Keratinocyte (primary cell): ENCODE results near the gene ZNF839. TPM values are rescaled to one million over a fixed set of nuclear protein-coding genes. Genes with fewer than 3 reads are reported as not detected.
"Not testable (repeated sequence)": the region's sequence is repeated elsewhere in the genome, so short reads cannot be mapped to it uniquely, and the experiment has no call there.

Experiments used
- DNase-seq: peaks from one replicate; pipeline ENCODE4 v3.0.0-alpha.2; 2011; ENCODE audit warnings: low read depth, missing footprints, low spot score
- FAIRE-seq: peaks from 2 replicates; lab custom pipeline; 2011; peaks lifted over from hg19 to GRCh38; lab: Jason Lieb, UNC
- H2AFZ ChIP-seq: 2 replicates; pipeline ENCODE4 v1.6.0; 2012; ENCODE audit warnings: low read length, control low read depth, inconsistent platforms; ENCODE audit not compliant: control insufficient read depth
- H3K27ac ChIP-seq: 2 replicates; pipeline ENCODE4 v1.5.1; 2011; ENCODE audit warnings: low read length; ENCODE audit not compliant: control insufficient read depth, insufficient read depth
- H3K27me3 ChIP-seq: 3 replicates; pipeline ENCODE4 v1.6.0; 2011; ENCODE audit warnings: low read length; ENCODE audit not compliant: control insufficient read depth, insufficient read depth; ENCODE audit errors: extremely low read depth
- H3K36me3 ChIP-seq, 2 experiments: 2 replicates in 1 of 2; 3 replicates in 1 of 2; pipeline ENCODE4 v1.5.1; 2011; ENCODE audit warnings: low read length in 2 of 2, mild to moderate bottlenecking in 1 of 2; ENCODE audit not compliant: control insufficient read depth in 2 of 2, insufficient read depth in 2 of 2; ENCODE audit errors: extremely low read depth in 1 of 2
- H3K4me1 ChIP-seq: 3 replicates; pipeline ENCODE4 v1.5.1; 2011; ENCODE audit warnings: low read length; ENCODE audit not compliant: control insufficient read depth, insufficient read depth; ENCODE audit errors: extremely low read depth
- H3K4me2 ChIP-seq: 3 replicates; pipeline ENCODE4 v1.6.0; 2011; ENCODE audit warnings: low read depth, low read length; ENCODE audit not compliant: control insufficient read depth, insufficient read depth; ENCODE audit errors: extremely low read depth
- H3K4me3 ChIP-seq, 3 experiments: fragments of 200-600 bp in 1 of 3; sonication (generic) in 1 of 3; 2 replicates in 2 of 3; 3 replicates in 1 of 3; pipeline ENCODE4 v1.5.1; 2011 to 2016; ENCODE audit warnings: low read length in 3 of 3, mild to moderate bottlenecking in 3 of 3, control low read depth in 2 of 3, inconsistent platforms in 1 of 3, low read depth in 1 of 3, mixed read lengths in 1 of 3, mixed run types in 1 of 3, moderate library complexity in 1 of 3; ENCODE audit not compliant: control insufficient read depth in 2 of 3, insufficient read depth in 2 of 3; ENCODE audit errors: extremely low read depth in 1 of 3
- H3K79me2 ChIP-seq: 2 replicates; pipeline ENCODE4 v1.6.0; 2012; ENCODE audit warnings: low read length; ENCODE audit not compliant: control insufficient read depth, insufficient read depth
- H3K9ac ChIP-seq: 3 replicates; pipeline ENCODE4 v1.6.0; 2011; ENCODE audit warnings: low read length; ENCODE audit not compliant: control insufficient read depth, insufficient read depth; ENCODE audit errors: extremely low read depth
- H3K9me1 ChIP-seq: 3 replicates; pipeline ENCODE4 v1.6.0; 2011; ENCODE audit warnings: low read length; ENCODE audit not compliant: control insufficient read depth, insufficient read depth; ENCODE audit errors: extremely low read depth
- H3K9me3 ChIP-seq: 2 replicates; pipeline ENCODE4 v1.5.1; 2012; ENCODE audit warnings: low read depth, low read length; ENCODE audit not compliant: control insufficient read depth
- H4K20me1 ChIP-seq: 3 replicates; pipeline ENCODE4 v1.6.0; 2011; ENCODE audit warnings: low read length; ENCODE audit not compliant: control insufficient read depth, insufficient read depth; ENCODE audit errors: extremely low read depth
- CTCF ChIP-seq, 3 experiments: IDR thresholded peaks in 1 of 3; conservative IDR thresholded peaks in 1 of 3; optimal IDR thresholded peaks in 1 of 3; 2 replicates in 2 of 3; 3 replicates in 1 of 3; pipeline versions ENCODE3 to v1.5.1; 2011; ENCODE audit warnings: low read length in 3 of 3, mild to moderate bottlenecking in 3 of 3, moderate library complexity in 2 of 3, control low read depth in 1 of 3, inconsistent platforms in 1 of 3; ENCODE audit not compliant: insufficient read depth in 2 of 3; ENCODE audit errors: extremely low read depth in 1 of 3
- EZH2 ChIP-seq: IDR thresholded peaks from one replicate; pipeline ENCODE4 v1.6.1; 2012; ENCODE audit warnings: inconsistent platforms, mild to moderate bottlenecking, low read length, moderate library complexity
- dilution Hi-C: fragments of 300-500 bp; cut with MboI; formaldehyde crosslinking; loops from one replicate; pipeline ENCODE4 v1.7.0; 2020; ENCODE audit warnings: low sequenced_read_pairs; ENCODE audit not compliant: extremely low pct_ligation_motif_present
- polyA plus RNA-seq, 5 experiments: library from polyadenylated mRNA; depleted of rRNA in 3 of 5; stranded (reverse) in 3 of 5; stranded (forward) in 1 of 5; unstranded in 1 of 5; fragments of >200 nt; gene quantifications; 1 replicate in 1 of 5; 2 replicates in 3 of 5; 3 replicates in 1 of 5; pipeline versions ENCODE4 v1.2.1 to v1.2.3, GENCODE V29; 2011 to 2012; ENCODE audit warnings: missing spikeins in 2 of 5, low read depth in 1 of 5, low replicate concordance in 1 of 5

Gene ZNF839
- polyA plus RNA-seq, 1 donor (not counting 4 experiments of a cell fraction or from before 2014, with no cell fraction given): 11.0 TPM

GRCh38 chr14:102297436-102298170 lies 21.9 kb upstream of the ZNF839 start:
- H4K20me1 ChIP-seq: no peaks in the 10 kb centered on the region
- peaks cover 2% of the 10 kb centered on the region for H3K4me1 ChIP-seq
- H3K4me3 ChIP-seq: no peak overlapping the region
- no peaks in the 10 kb centered on the region for H3K9me1 ChIP-seq
- TF ChIP-seq EZH2: no peak
- TF ChIP-seq CTCF (optimal IDR thresholded peaks at IDR 0.05 in 1 of 3, IDR thresholded peaks at IDR 0.05 in 1 of 3, conservative IDR thresholded peaks at IDR 0.05 in 1 of 3; ENCODE audit: extremely low read depth in 1 of 3, insufficient read depth in 2 of 3, low read length in 3 of 3): no peak
- peaks cover 37% of the 10 kb centered on the region for H3K79me2 ChIP-seq
- dilution Hi-C loops: no loop called here
- FAIRE-seq: no peak
- no peaks in the 10 kb centered on the region for H3K36me3 ChIP-seq
- H3K27ac ChIP-seq: no peak overlapping the region
- no peaks in the 10 kb centered on the region for H3K27me3 ChIP-seq
- H3K9ac ChIP-seq: no peak overlapping the region
- DNase-seq: no peak
- H3K4me2 ChIP-seq: no peak overlapping the region
- H2AFZ ChIP-seq: no peak overlapping the region
- H3K9me3 ChIP-seq: no peaks in the 10 kb centered on the region

GRCh38 chr14:102298303-102299070 lies 21.1 kb upstream of the ZNF839 start:
- H3K36me3 ChIP-seq, H3K27ac ChIP-seq, DNase-seq, H3K9ac ChIP-seq, H3K9me3 ChIP-seq, H3K9me1 ChIP-seq, H3K27me3 ChIP-seq, H4K20me1 ChIP-seq, H3K4me1 ChIP-seq, H3K4me2 ChIP-seq, H3K4me3 ChIP-seq, dilution Hi-C loops, H2AFZ ChIP-seq: not testable (repeated sequence)
- H3K79me2 ChIP-seq: peaks cover 45% of the 10 kb centered on the region
- FAIRE-seq: peak; percentile 43
